ENCODE data around the gene PCYOX1L.

PCYOX1L gene

GRCh38 chr5:149320791-149321330 is 37.0 kb upstream of the PCYOX1L start:
- Histone ChIP-seq H3K36me3 (no peaks in the 10 kb centered on the region), H3K4me3 (ENCODE audit: low read depth in 1 of 2, low read length in 1 of 2) (no peak overlapping the region), H3K27ac (no peak overlapping the region), H3K4me1 (ENCODE audit: control insufficient read depth in 1 of 2, insufficient read depth in 1 of 2, low read depth in 1 of 2, low read length in 1 of 2) (no peaks in the 10 kb centered on the region), H3K27me3 (no peaks in the 10 kb centered on the region), H3K9me3 (no peaks in the 10 kb centered on the region)
- TF ChIP-seq, protein P1, sequence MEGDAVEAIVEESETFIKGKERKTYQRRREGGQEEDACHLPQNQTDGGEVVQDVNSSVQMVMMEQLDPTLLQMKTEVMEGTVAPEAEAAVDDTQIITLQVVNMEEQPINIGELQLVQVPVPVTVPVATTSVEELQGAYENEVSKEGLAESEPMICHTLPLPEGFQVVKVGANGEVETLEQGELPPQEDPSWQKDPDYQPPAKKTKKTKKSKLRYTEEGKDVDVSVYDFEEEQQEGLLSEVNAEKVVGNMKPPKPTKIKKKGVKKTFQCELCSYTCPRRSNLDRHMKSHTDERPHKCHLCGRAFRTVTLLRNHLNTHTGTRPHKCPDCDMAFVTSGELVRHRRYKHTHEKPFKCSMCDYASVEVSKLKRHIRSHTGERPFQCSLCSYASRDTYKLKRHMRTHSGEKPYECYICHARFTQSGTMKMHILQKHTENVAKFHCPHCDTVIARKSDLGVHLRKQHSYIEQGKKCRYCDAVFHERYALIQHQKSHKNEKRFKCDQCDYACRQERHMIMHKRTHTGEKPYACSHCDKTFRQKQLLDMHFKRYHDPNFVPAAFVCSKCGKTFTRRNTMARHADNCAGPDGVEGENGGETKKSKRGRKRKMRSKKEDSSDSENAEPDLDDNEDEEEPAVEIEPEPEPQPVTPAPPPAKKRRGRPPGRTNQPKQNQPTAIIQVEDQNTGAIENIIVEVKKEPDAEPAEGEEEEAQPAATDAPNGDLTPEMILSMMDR (IDR thresholded peaks at IDR 0.05), result no peak

GRCh38 chr5:149322518-149322917 is 35.3 kb upstream of the PCYOX1L start:
- H3K27me3 ChIP-seq, result no peaks in the 10 kb centered on the region
- H3K27ac ChIP-seq, result no peak overlapping the region
- no peak overlapping the region for H3K4me3 ChIP-seq (ENCODE audit: low read depth in 1 of 2, low read length in 1 of 2)
- H3K9me3 ChIP-seq, result no peaks in the 10 kb centered on the region
- TF ChIP-seq, protein P1 (IDR thresholded peaks at IDR 0.05), result no peak
- H3K4me1 ChIP-seq (ENCODE audit: control insufficient read depth in 1 of 2, insufficient read depth in 1 of 2, low read depth in 1 of 2, low read length in 1 of 2), result no peaks in the 10 kb centered on the region
- no peaks in the 10 kb centered on the region for H3K36me3 ChIP-seq

GRCh38 chr5:149323210-149323609 is 34.6 kb upstream of the PCYOX1L start:
- H3K36me3 ChIP-seq, result no peaks in the 10 kb centered on the region
- H3K4me1 ChIP-seq (ENCODE audit: control insufficient read depth in 1 of 2, insufficient read depth in 1 of 2, low read depth in 1 of 2, low read length in 1 of 2), result no peaks in the 10 kb centered on the region
- no peak overlapping the region for H3K27ac ChIP-seq
- no peak overlapping the region for H3K4me3 ChIP-seq (ENCODE audit: low read depth in 1 of 2, low read length in 1 of 2)
- TF ChIP-seq, protein P1 (IDR thresholded peaks at IDR 0.05), result no peak
- H3K27me3 ChIP-seq, result no peaks in the 10 kb centered on the region
- H3K9me3 ChIP-seq, result no peaks in the 10 kb centered on the region

- Histone ChIP-seq H3K4me1 (ENCODE audit: control insufficient read depth in 1 of 2, insufficient read depth in 1 of 2, low read depth in 1 of 2, low read length in 1 of 2) (no peaks in the 10 kb centered on the region), H3K27me3 (no peaks in the 10 kb centered on the region), H3K9me3 (no peaks in the 10 kb centered on the region), H3K36me3 (no peaks in the 10 kb centered on the region), H3K27ac (no peak overlapping the region), H3K4me3 (ENCODE audit: low read depth in 1 of 2, low read length in 1 of 2) (no peak overlapping the region)
- TF ChIP-seq, protein P1 (IDR thresholded peaks at IDR 0.05), result no peak
Measured at GRCh38 chr5:149323621-149324205, 34.1 kb upstream of the PCYOX1L start.

DNA sequence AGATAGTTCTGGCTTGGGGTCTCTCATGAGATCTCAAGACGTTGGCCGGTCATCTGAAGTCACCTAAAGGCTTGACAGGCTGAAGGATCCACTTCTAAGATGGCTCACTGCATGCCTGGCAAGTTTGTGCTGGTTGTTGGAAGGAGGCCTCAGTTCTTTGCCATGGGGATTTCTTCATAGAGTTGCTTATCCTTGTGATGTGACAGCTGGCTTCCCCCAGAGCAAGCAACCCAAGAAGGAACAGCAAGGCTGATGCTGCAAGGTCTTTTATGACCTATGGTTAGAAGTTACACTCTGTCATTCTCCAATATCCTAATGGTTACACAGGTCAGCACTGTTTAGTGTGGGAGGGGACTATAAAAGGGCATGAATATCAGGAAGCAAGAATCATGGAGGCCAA is 33.2 kb upstream of the PCYOX1L start:
- Histone ChIP-seq H3K9me3 (no peaks in the 10 kb centered on the region), H3K27me3 (no peaks in the 10 kb centered on the region), H3K4me1 (ENCODE audit: control insufficient read depth in 1 of 2, insufficient read depth in 1 of 2, low read depth in 1 of 2, low read length in 1 of 2) (no peaks in the 10 kb centered on the region), H3K4me3 (ENCODE audit: low read depth in 1 of 2, low read length in 1 of 2) (no peak overlapping the region), H3K27ac (no peak overlapping the region), H3K36me3 (no peaks in the 10 kb centered on the region)
- TF ChIP-seq, protein P1 (IDR thresholded peaks at IDR 0.05), result no peak

Measured in neutrophil (primary cell).